Mesenchymal stem cell (in vitro differentiated cells and primary cell): ENCODE measurements around the gene SMARCAL1.

Experiments
- DNase-seq: peaks from one replicate; pipeline ENCODE4 v3.0.0-alpha.2; 2013
- H2AFZ ChIP-seq: one replicate; pipeline ENCODE4 v1.6.1; 2013; ENCODE audit warnings: low read depth, mild to moderate bottlenecking, control low read depth, inconsistent platforms, low read length, moderate library complexity
- H2AK5ac ChIP-seq: 2 replicates; pipeline ENCODE4 v1.6.1; 2013; ENCODE audit warnings: low read length, moderate library complexity, mild to moderate bottlenecking, inconsistent platforms; ENCODE audit not compliant: severe bottlenecking
- H2BK120ac ChIP-seq: one replicate; pipeline ENCODE4 v1.6.1; 2013; ENCODE audit warnings: low read depth, mild to moderate bottlenecking, inconsistent platforms, low read length, moderate library complexity
- H2BK12ac ChIP-seq, 2 experiments: one replicate each; pipeline ENCODE4 v1.6.1; 2013; ENCODE audit warnings: inconsistent platforms in 2 of 2, low read length in 2 of 2, mild to moderate bottlenecking in 2 of 2, moderate library complexity in 2 of 2, control low read depth in 1 of 2
- H2BK15ac ChIP-seq: one replicate; pipeline ENCODE4 v1.6.1; 2013; ENCODE audit warnings: mild to moderate bottlenecking, low read depth, inconsistent platforms; ENCODE audit not compliant: poor library complexity, severe bottlenecking
- H2BK5ac ChIP-seq: 2 replicates; pipeline ENCODE4 v1.6.1; 2013; ENCODE audit warnings: low read depth, mild to moderate bottlenecking, low read length, control low read depth, inconsistent platforms; ENCODE audit not compliant: poor library complexity, severe bottlenecking
- H3K14ac ChIP-seq, 2 experiments: one replicate each; pipeline ENCODE4 v1.6.1; 2013; ENCODE audit warnings: inconsistent platforms in 2 of 2, low read length in 2 of 2, control low read depth in 1 of 2, mild to moderate bottlenecking in 1 of 2, moderate library complexity in 1 of 2
- H3K18ac ChIP-seq, 2 experiments: one replicate each; pipeline ENCODE4 v1.6.1; 2013; ENCODE audit warnings: inconsistent platforms in 2 of 2, low read length in 2 of 2, control low read depth in 1 of 2, low read depth in 1 of 2, mild to moderate bottlenecking in 1 of 2
- H3K23ac ChIP-seq, 2 experiments: one replicate each; pipeline ENCODE4 v1.6.1; 2013; ENCODE audit warnings: inconsistent platforms in 2 of 2, low read length in 2 of 2, mild to moderate bottlenecking in 2 of 2, moderate library complexity in 2 of 2, control low read depth in 1 of 2
- H3K27ac ChIP-seq: 2 replicates; pipeline ENCODE4 v1.5.1; 2013; ENCODE audit warnings: mild to moderate bottlenecking, moderate library complexity, low read length, control low read depth, inconsistent platforms; ENCODE audit not compliant: poor library complexity, severe bottlenecking
- H3K27me3 ChIP-seq, 2 experiments: 2 replicates each; pipeline versions ENCODE4 v1.6.1 to v1.7.0; 2013; ENCODE audit warnings: low read length in 2 of 2, mild to moderate bottlenecking in 2 of 2, moderate library complexity in 2 of 2, control low read depth in 1 of 2, inconsistent platforms in 1 of 2; ENCODE audit not compliant: control insufficient read depth in 1 of 2, insufficient read depth in 1 of 2
- H3K36me3 ChIP-seq, 2 experiments: 2 replicates each; pipeline versions ENCODE4 v1.6.1 to v1.7.0; 2013; ENCODE audit warnings: low read length in 2 of 2, control low read depth in 1 of 2, inconsistent platforms in 1 of 2, low read depth in 1 of 2, mild to moderate bottlenecking in 1 of 2; ENCODE audit not compliant: insufficient read depth in 2 of 2, control insufficient read depth in 1 of 2
- H3K4ac ChIP-seq, 2 experiments: one replicate each; pipeline ENCODE4 v1.6.1; 2013; ENCODE audit warnings: inconsistent platforms in 2 of 2, low read length in 2 of 2, mild to moderate bottlenecking in 2 of 2, moderate library complexity in 2 of 2, control low read depth in 1 of 2, low read depth in 1 of 2
- H3K4me1 ChIP-seq: 2 replicates; pipeline ENCODE4 v1.6.1; 2013; ENCODE audit warnings: low read depth, low read length, control low read depth; ENCODE audit not compliant: control insufficient read depth, insufficient read depth
- H3K4me2 ChIP-seq: 2 replicates; pipeline ENCODE4 v1.6.1; 2013; ENCODE audit warnings: low read length, mild to moderate bottlenecking, inconsistent platforms; ENCODE audit not compliant: poor library complexity, severe bottlenecking
- H3K4me3 ChIP-seq, 2 experiments: 2 replicates each; pipeline versions ENCODE4 v1.5.1 to v1.7.0; 2013; ENCODE audit warnings: low read length in 2 of 2, mild to moderate bottlenecking in 2 of 2, control low read depth in 1 of 2, low read depth in 1 of 2; ENCODE audit not compliant: insufficient read depth in 1 of 2
- H3K79me1 ChIP-seq: replicated peaks from 2 replicates; pipeline ENCODE4 v1.6.1; 2013; ENCODE audit warnings: mild to moderate bottlenecking, control low read depth, low read length, inconsistent platforms; ENCODE audit not compliant: poor library complexity, severe bottlenecking
- H3K9ac ChIP-seq: 2 replicates; pipeline ENCODE4 v1.7.0; 2013; ENCODE audit warnings: mild to moderate bottlenecking, low read length, moderate library complexity
- H3K9me3 ChIP-seq: 2 replicates; pipeline ENCODE4 v1.7.0; 2013; ENCODE audit warnings: mild to moderate bottlenecking, low read length; ENCODE audit not compliant: control insufficient read depth
- H4K8ac ChIP-seq: one replicate; pipeline ENCODE4 v1.6.1; 2013; ENCODE audit warnings: inconsistent platforms, mild to moderate bottlenecking, low read length, moderate library complexity
- H4K91ac ChIP-seq: one replicate; pipeline ENCODE4 v1.6.1; 2013; ENCODE audit warnings: mild to moderate bottlenecking, low read length, inconsistent platforms
- WGBS: methylation state at CpG from one replicate; pipeline ENCODE4 v1.1.7; 2013; ENCODE audit warnings: mixed read lengths; 5-methylcytosine and 5-hydroxymethylcytosine counted together

SMARCAL1 gene

GRCh38 chr2:216392945-216393840, 19.1 kb upstream of the SMARCAL1 start:
- Histone ChIP-seq H3K27ac (no peak overlapping the region), H3K23ac (no peak overlapping the region)

DNA sequence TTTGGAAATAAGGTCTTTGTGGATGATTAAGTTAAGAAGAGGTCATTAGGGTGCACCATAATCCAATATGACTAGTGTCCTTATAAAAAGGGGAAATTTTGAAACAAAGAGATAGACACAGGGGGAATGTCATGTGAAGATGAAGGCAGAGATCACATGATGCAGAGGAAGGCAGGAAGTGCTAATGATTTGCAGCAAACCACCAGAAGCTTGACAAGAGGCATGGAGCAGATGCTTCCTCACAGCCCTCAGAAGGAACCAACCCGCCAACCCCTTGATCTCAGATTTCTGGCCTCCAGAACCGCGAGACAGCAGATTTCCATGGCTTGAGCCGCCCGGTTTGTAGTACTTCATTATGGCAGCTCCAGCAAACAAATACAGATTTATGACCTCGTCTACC, 17.4 kb upstream of the SMARCAL1 start:
- Histone ChIP-seq H4K91ac (no peak overlapping the region), H3K18ac (no peak overlapping the region), H4K8ac (no peak overlapping the region), H2AFZ (no peak overlapping the region), H3K14ac (no peak overlapping the region), H3K4ac (no peak overlapping the region), H3K27ac (no peak overlapping the region), H3K9ac (no peak overlapping the region), H2BK15ac (no peak overlapping the region), H2BK120ac (no peak overlapping the region), H2BK12ac (no peak overlapping the region), H3K9me3 (no peaks in the 10 kb centered on the region), H3K36me3 (no peaks in the 10 kb centered on the region), H3K4me1 (no peaks in the 10 kb centered on the region), H3K4me3 (no peak overlapping the region), H3K27me3 (no peaks in the 10 kb centered on the region), H3K23ac (no peak overlapping the region), H3K4me2 (no peak overlapping the region), H2AK5ac (no peak overlapping the region), H2BK5ac (no peak overlapping the region), H3K79me1 (no peaks in the 10 kb centered on the region)
- no peak for DNase-seq
- WGBS, result 83% methylated on average over 6 of the region's 6 CpGs

More at GRCh38 chr2:216392945-216393840, 19.1 kb upstream of the SMARCAL1 start:
- H3K18ac ChIP-seq, result no peak overlapping the region
- no peak overlapping the region for H3K4ac ChIP-seq
- H3K14ac ChIP-seq, result no peak overlapping the region
- H4K8ac ChIP-seq, result no peak overlapping the region
- H3K9me3 ChIP-seq, result no peaks in the 10 kb centered on the region
- 81% methylated on average over 12 of the region's 12 CpGs for WGBS
- no peak overlapping the region for H3K4me3 ChIP-seq
- no peak overlapping the region for H2AK5ac ChIP-seq
- DNase-seq, result no peak
- no peaks in the 10 kb centered on the region for H3K79me1 ChIP-seq
- no peak overlapping the region for H2BK120ac ChIP-seq
- H4K91ac ChIP-seq, result no peak overlapping the region
- H3K9ac ChIP-seq, result no peak overlapping the region
- no peaks in the 10 kb centered on the region for H3K36me3 ChIP-seq
- H3K4me1 ChIP-seq, result no peaks in the 10 kb centered on the region
- H2BK15ac ChIP-seq, result no peak overlapping the region
- no peak overlapping the region for H3K4me2 ChIP-seq
- H2BK5ac ChIP-seq, result no peak overlapping the region
- no peak overlapping the region for H2AFZ ChIP-seq
- H2BK12ac ChIP-seq, result no peak overlapping the region
- peaks cover 0 to 5% of the 10 kb centered on the region in 2 experiments for H3K27me3 ChIP-seq

DNA sequence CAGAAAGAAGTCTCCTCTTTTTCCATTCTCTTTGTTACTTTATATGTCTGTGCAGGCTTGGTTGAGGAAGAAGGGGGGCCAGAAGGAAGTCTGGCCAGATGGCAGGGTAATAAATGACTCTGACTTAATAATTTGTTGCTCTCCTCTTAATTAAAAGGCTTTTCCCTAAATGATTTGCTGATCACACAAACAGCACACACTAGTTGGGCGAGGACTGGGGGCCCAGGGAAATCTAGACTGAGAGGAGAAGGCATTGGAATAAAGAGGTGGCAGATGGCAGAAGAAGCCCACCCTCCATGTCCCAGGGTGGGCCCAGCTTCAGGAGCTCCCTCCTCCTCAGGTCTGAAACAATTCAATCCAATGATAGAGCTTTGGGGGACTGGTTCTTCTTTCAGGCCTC, 12.7 kb upstream of the SMARCAL1 start:
- Histone ChIP-seq H3K4me3 (no peak overlapping the region), H2AK5ac (no peak overlapping the region), H3K4me2 (no peak overlapping the region), H3K36me3 (no peaks in the 10 kb centered on the region), H3K4me1 (no peaks in the 10 kb centered on the region), H2AFZ (no peak overlapping the region), H4K91ac (no peak overlapping the region), H3K79me1 (no peaks in the 10 kb centered on the region), H2BK15ac (no peak overlapping the region), H2BK5ac (no peak overlapping the region), H3K9ac (no peak overlapping the region), H3K14ac (no peak overlapping the region), H2BK120ac (no peak overlapping the region), H2BK12ac (no peak overlapping the region), H3K18ac (no peak overlapping the region), H4K8ac (no peak overlapping the region), H3K27ac (no peak overlapping the region), H3K23ac (no peak overlapping the region), H3K4ac (no peak overlapping the region), H3K27me3 (no peaks in the 10 kb centered on the region), H3K9me3 (peaks cover 3% of the 10 kb centered on the region)
- WGBS, result 56% methylated on average over 1 of the region's 1 CpG
- no peak for DNase-seq

DNA sequence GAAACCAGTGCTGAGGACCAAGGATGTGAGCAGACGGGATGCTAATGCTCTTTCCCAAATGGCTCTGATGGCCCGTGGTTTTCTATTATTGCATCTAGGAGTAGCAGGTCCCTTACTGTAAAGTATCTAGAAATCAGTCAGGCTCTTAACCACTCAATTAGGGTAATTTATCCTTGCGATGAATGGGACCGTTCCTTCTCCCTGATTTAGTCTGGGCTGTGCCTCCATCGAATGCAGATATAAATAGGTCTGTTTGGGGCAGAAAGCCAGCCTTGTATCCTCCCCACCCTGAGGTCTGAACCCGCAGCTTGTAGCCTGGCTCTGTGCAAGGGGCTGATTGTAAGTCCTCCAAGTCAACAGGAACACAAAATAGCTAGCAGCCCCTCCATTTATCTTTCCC, 9.5 kb upstream of the SMARCAL1 start:
- H3K14ac ChIP-seq, result no peak overlapping the region
- no peak overlapping the region for H3K18ac ChIP-seq
- no peaks in the 10 kb centered on the region for H3K36me3 ChIP-seq
- no peak overlapping the region for H3K4me3 ChIP-seq
- H3K4ac ChIP-seq, result no peak overlapping the region
- H3K4me1 ChIP-seq, result no peaks in the 10 kb centered on the region
- no peaks in the 10 kb centered on the region for H3K79me1 ChIP-seq
- WGBS, result 95% methylated on average over 6 of the region's 6 CpGs
- H3K23ac ChIP-seq, result no peak overlapping the region
- no peak overlapping the region for H2AFZ ChIP-seq
- H2BK5ac ChIP-seq, result no peak overlapping the region
- no peak overlapping the region for H3K27ac ChIP-seq
- H3K27me3 ChIP-seq, result no peaks in the 10 kb centered on the region
- H2BK120ac ChIP-seq, result no peak overlapping the region
- H3K4me2 ChIP-seq, result no peak overlapping the region
- no peak overlapping the region for H4K91ac ChIP-seq
- H2AK5ac ChIP-seq, result no peak overlapping the region
- DNase-seq, result no peak
- H2BK15ac ChIP-seq, result no peak overlapping the region
- peaks cover 3% of the 10 kb centered on the region for H3K9me3 ChIP-seq
- H2BK12ac ChIP-seq, result no peak overlapping the region
- no peak overlapping the region for H3K9ac ChIP-seq
- H4K8ac ChIP-seq, result no peak overlapping the region
